BLaER1 treated with 17β-estradiol and CSF1 and Interleukin-3, amounts not matched to agents 10 nM and 100 nM (cell line): Measurements from ENCODE around the gene MAFF.

Source experiments
- H3K27ac ChIP-seq, 11 experiments: shearing (Covaris generic); formaldehyde crosslinking; 2 replicates each; pipeline ENCODE4 v1.8.1; 2022
- H3K27me3 ChIP-seq, 11 experiments: shearing (Covaris generic); formaldehyde crosslinking; 2 replicates each; pipeline ENCODE4 v1.8.1; 2022
- H3K36me3 ChIP-seq, 11 experiments: shearing (Covaris generic); formaldehyde crosslinking; 2 replicates each; pipeline ENCODE4 v1.8.1; 2022
- H3K4me1 ChIP-seq, 10 experiments: shearing (Covaris generic); formaldehyde crosslinking; 2 replicates each; pipeline ENCODE4 v1.8.1; 2022
- H3K4me2 ChIP-seq, 11 experiments: shearing (Covaris generic); formaldehyde crosslinking; 2 replicates each; pipeline ENCODE4 v1.8.1; 2022
- H3K4me3 ChIP-seq, 10 experiments: shearing (Covaris generic); formaldehyde crosslinking; 2 replicates each; pipeline ENCODE4 v1.8.1; 2022
- H3K9ac ChIP-seq, 11 experiments: shearing (Covaris generic); formaldehyde crosslinking; 2 replicates each; pipeline ENCODE4 v1.8.1; 2022
- H3K9me3 ChIP-seq, 11 experiments: shearing (Covaris generic); formaldehyde crosslinking; replicated peaks in 1 of 11; 2 replicates each; pipeline ENCODE4 v1.8.1; 2022
- H4K20me1 ChIP-seq, 11 experiments: shearing (Covaris generic); formaldehyde crosslinking; 2 replicates each; pipeline ENCODE4 v1.8.1; 2022
- Cebpa-rat ChIP-seq, 11 experiments: shearing (Covaris generic); IDR thresholded peaks; 2 replicates each; pipeline ENCODE4 v1.8.1; 2022

Gene MAFF

GRCh38 chr22:38165922-38166593 is 35.7 kb upstream of the MAFF start:
- no peak overlapping the region for H3K9ac ChIP-seq

GRCh38 chr22:38167988-38168407 is 33.8 kb upstream of the MAFF start:
- peaks cover 0 to 18% (median 0%) of the 10 kb centered on the region in 11 experiments; a peak in 7 of 22 replicates for H4K20me1 ChIP-seq
- H3K9ac ChIP-seq: 0 out of 22 replicates have a peak overlapping the region, but pooled peaks of 1 of the 11 experiments have one; percentile 1
- H3K27ac ChIP-seq: peak overlapping the region in 1 of 11 experiments; percentile 16; a peak in 1 of 22 replicates
- peak overlapping the region in 7 of 11 experiments; percentile 6 to 39 (median 17); a peak in 8 of 22 replicates for H3K4me2 ChIP-seq
- peaks cover 43 to 76% (median 64%) of the 10 kb centered on the region in 10 experiments for H3K4me1 ChIP-seq
- no peaks in the 10 kb centered on the region; a peak in 1 of 22 replicates for H3K27me3 ChIP-seq
- no peak for TF ChIP-seq Cebpa-rat (IDR thresholded peaks at IDR 0.05)
- H3K36me3 ChIP-seq: peaks cover 0 to 42% (median 23%) of the 10 kb centered on the region in 11 experiments; a peak in 13 of 22 replicates
- H3K4me3 ChIP-seq: no peak overlapping the region
- no peaks in the 10 kb centered on the region for H3K9me3 ChIP-seq

More at GRCh38 chr22:38165922-38166593, 35.7 kb upstream of the MAFF start:
- no peaks in the 10 kb centered on the region for H3K9me3 ChIP-seq
- H3K4me2 ChIP-seq: peak overlapping the region; percentile 0 to 47 (median 23); a peak in 12 of 22 replicates
- no peaks in the 10 kb centered on the region; a peak in 1 of 22 replicates for H3K27me3 ChIP-seq
- TF ChIP-seq Cebpa-rat (IDR thresholded peaks at IDR 0.05): no peak
- peaks cover 0 to 25% (median 0%) of the 10 kb centered on the region in 11 experiments; a peak in 9 of 22 replicates for H4K20me1 ChIP-seq
- no peak overlapping the region for H3K4me3 ChIP-seq
- H3K36me3 ChIP-seq: peaks cover 0 to 42% (median 23%) of the 10 kb centered on the region in 11 experiments; a peak in 13 of 22 replicates
- no peak overlapping the region for H3K27ac ChIP-seq
- H3K4me1 ChIP-seq: peaks cover 50 to 82% (median 71%) of the 10 kb centered on the region in 10 experiments

DNA sequence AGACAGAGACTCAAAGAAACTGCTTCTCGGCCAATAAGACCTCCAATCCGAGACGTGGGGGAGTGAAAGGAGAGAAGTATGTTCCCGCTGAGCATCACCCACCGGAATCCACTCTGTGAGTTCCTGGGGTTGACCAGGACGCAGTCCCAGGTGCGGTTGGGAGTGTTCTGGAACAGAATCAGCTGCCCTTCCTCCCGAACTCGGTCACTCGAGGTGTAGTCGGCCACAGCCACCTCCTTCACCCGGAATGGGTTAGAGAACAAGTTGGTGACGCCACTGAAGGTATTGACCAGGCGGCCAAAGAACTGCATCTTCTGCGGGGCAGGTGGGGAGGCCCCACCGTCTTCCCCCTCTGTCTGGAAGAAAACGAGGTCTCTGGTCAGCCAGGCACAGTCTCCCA is 32.7 kb upstream of the MAFF start:
- no peak for TF ChIP-seq Cebpa-rat (IDR thresholded peaks at IDR 0.05)
- peaks cover 0 to 42% (median 23%) of the 10 kb centered on the region in 11 experiments; a peak in 13 of 22 replicates for H3K36me3 ChIP-seq
- H3K9me3 ChIP-seq: no peaks in the 10 kb centered on the region
- no peak overlapping the region for H3K9ac ChIP-seq
- H3K4me2 ChIP-seq: peak overlapping the region in 4 of 11 experiments; percentile 18 to 49 (median 30); a peak in 6 of 22 replicates
- H3K4me3 ChIP-seq: no peak overlapping the region
- peaks cover 46 to 76% (median 65%) of the 10 kb centered on the region in 10 experiments for H3K4me1 ChIP-seq
- peak overlapping the region in 4 of 11 experiments; percentile 3 to 38 (median 24); a peak in 4 of 22 replicates for H3K27ac ChIP-seq
- no peaks in the 10 kb centered on the region for H3K27me3 ChIP-seq
- peaks cover 0 to 8% (median 0%) of the 10 kb centered on the region in 11 experiments; a peak in 5 of 22 replicates for H4K20me1 ChIP-seq

GRCh38 chr22:38170469-38170868 is 31.3 kb upstream of the MAFF start:
- no peak overlapping the region for H3K4me3 ChIP-seq
- no peak overlapping the region for H3K9ac ChIP-seq
- no peaks in the 10 kb centered on the region for H4K20me1 ChIP-seq
- H3K4me2 ChIP-seq: no peak overlapping the region
- peaks cover 55 to 78% (median 68%) of the 10 kb centered on the region in 10 experiments for H3K4me1 ChIP-seq
- TF ChIP-seq Cebpa-rat (IDR thresholded peaks at IDR 0.05): no peak
- peaks cover 0 to 37% (median 23%) of the 10 kb centered on the region in 11 experiments; a peak in 13 of 22 replicates for H3K36me3 ChIP-seq
- H3K9me3 ChIP-seq: no peaks in the 10 kb centered on the region
- no peak overlapping the region for H3K27ac ChIP-seq
- H3K27me3 ChIP-seq: no peaks in the 10 kb centered on the region

- Histone ChIP-seq H3K36me3 (peaks cover 0 to 25% (median 11%) of the 10 kb centered on the region in 11 experiments; a peak in 10 of 22 replicates), H3K4me3 (no peak overlapping the region), H4K20me1 (no peaks in the 10 kb centered on the region), H3K9ac (peak overlapping the region; percentile 2 to 66 (median 55); a peak in 17 of 22 replicates), H3K4me2 (peak overlapping the region; percentile 70 to 90 (median 84)), H3K9me3 (no peaks in the 10 kb centered on the region), H3K4me1 (peaks cover 58 to 82% (median 76%) of the 10 kb centered on the region in 10 experiments), H3K27me3 (no peaks in the 10 kb centered on the region), H3K27ac (peak overlapping the region; percentile 14 to 84 (median 77); a peak in 21 of 22 replicates)
- TF ChIP-seq Cebpa-rat (IDR thresholded peaks at IDR 0.05): no peak
These were observed 29.6 kb upstream of the MAFF start for GRCh38 chr22:38171927-38172831.

DNA sequence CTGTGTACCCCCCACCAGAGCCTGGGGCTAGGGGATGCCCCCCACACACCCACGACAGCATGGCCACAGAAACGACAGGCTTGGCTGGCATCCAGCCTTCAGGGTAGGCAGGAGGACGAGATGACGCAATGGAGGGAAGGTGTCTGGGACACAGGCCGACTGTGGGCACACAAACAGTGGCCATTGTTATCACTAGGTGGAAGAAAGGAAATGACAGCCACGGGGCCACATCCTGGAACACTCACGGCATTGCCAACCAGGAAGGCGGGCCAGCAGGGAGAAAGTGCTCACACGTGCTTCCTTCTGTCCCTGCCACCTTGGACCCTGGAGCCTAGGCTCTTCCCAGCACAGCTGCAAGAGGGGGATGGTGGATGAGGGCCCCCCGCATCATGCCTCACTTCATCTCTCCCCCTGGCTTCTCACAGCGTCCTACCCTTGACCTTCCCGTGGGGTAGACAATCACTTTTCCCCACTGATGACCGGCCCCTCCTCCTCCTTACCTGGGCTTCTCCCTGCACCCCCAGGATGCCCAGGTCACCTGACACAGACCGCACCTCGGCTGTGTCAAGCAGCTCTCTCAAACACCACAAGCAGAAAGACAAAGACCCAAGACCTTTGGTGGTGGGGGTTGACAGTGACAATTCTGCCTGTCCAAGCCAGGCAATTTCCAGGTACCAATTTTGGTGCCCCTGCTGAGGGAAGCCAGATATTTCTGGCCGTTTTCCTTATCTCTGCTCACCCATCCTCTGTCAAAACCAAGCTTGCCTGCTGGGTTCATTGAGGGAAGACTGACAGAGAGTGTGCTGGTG is 28.8 kb upstream of the MAFF start:
- TF ChIP-seq Cebpa-rat (IDR thresholded peaks at IDR 0.05): peak in 7 of 11 experiments; percentile 44 to 85 (median 60); a peak in 9 of 22 replicates
- H4K20me1 ChIP-seq: no peaks in the 10 kb centered on the region
- peak overlapping the region in 1 of 10 experiments; percentile 1; a peak in 1 of 20 replicates for H3K4me3 ChIP-seq
- peaks cover 63 to 82% (median 76%) of the 10 kb centered on the region in 10 experiments for H3K4me1 ChIP-seq
- no peaks in the 10 kb centered on the region for H3K9me3 ChIP-seq
- no peaks in the 10 kb centered on the region for H3K27me3 ChIP-seq
- peak overlapping the region; percentile 2 to 66 (median 55); a peak in 17 of 22 replicates for H3K9ac ChIP-seq
- H3K36me3 ChIP-seq: peaks cover 0 to 16% (median 4%) of the 10 kb centered on the region in 11 experiments; a peak in 9 of 22 replicates
- H3K27ac ChIP-seq: peak overlapping the region; percentile 14 to 84 (median 77); a peak in 21 of 22 replicates
- peak overlapping the region; percentile 70 to 90 (median 84) for H3K4me2 ChIP-seq

GRCh38 chr22:38173641-38173906 is 28.2 kb upstream of the MAFF start:
- Histone ChIP-seq H3K9ac (peak overlapping the region in 7 of 11 experiments; percentile 6 to 63 (median 54); a peak in 9 of 22 replicates), H3K4me3 (no peak overlapping the region; a peak in 1 of 20 replicates), H3K27me3 (no peaks in the 10 kb centered on the region), H3K27ac (peak overlapping the region in 10 of 11 experiments; percentile 48 to 84 (median 78); a peak in 19 of 22 replicates), H3K9me3 (no peaks in the 10 kb centered on the region), H3K4me2 (peak overlapping the region; percentile 70 to 90 (median 84); a peak in 21 of 22 replicates), H3K4me1 (peaks cover 66 to 82% (median 76%) of the 10 kb centered on the region in 10 experiments), H3K36me3 (peaks cover 0 to 12% (median 0%) of the 10 kb centered on the region in 11 experiments; a peak in 6 of 22 replicates), H4K20me1 (no peaks in the 10 kb centered on the region)
- no peak for TF ChIP-seq Cebpa-rat (IDR thresholded peaks at IDR 0.05)

DNA sequence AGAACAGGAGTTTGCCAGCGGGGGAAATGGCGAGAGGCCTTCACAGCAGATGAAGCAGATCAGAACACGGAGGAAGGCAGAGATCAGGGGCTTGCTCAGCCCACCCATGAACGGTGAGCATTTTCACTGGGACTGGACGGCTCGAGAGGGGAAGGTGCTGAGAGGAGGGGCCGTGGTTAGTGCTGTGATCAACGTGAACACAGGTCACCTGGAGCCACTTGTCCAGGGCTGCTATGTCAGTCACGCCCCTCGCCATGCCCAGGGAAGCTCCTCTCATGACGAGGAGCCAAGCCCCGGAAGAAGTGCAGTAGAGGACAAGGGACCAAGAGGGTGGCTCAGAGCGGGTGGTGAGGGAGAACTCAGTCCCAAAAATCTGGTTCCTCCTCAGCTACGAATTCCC is 27.2 kb upstream of the MAFF start:
- peak overlapping the region in 6 of 11 experiments; percentile 5 to 35 (median 14); a peak in 3 of 22 replicates for H3K9ac ChIP-seq
- H3K4me2 ChIP-seq: peak overlapping the region; percentile 77 to 95 (median 86)
- H3K9me3 ChIP-seq: no peaks in the 10 kb centered on the region
- H3K36me3 ChIP-seq: peaks cover 0 to 1% (median 0%) of the 10 kb centered on the region in 11 experiments; a peak in 2 of 22 replicates
- no peaks in the 10 kb centered on the region for H4K20me1 ChIP-seq
- TF ChIP-seq Cebpa-rat (IDR thresholded peaks at IDR 0.05): no peak
- no peak overlapping the region for H3K4me3 ChIP-seq
- no peaks in the 10 kb centered on the region for H3K27me3 ChIP-seq
- peaks cover 72 to 82% (median 78%) of the 10 kb centered on the region in 10 experiments for H3K4me1 ChIP-seq
- peak overlapping the region in 9 of 11 experiments; percentile 73 to 100 (median 84); a peak in 17 of 22 replicates for H3K27ac ChIP-seq
